ENCODE data around the gene PLXNB2. TPM values are rescaled to one million over a fixed set of nuclear protein-coding genes. Genes with fewer than 3 reads are reported as not detected.

PLXNB2 gene
- polyA plus RNA-seq (2011; rRNA removed) (68.0 and 110 TPM in 2 replicates), polyA minus RNA-seq (2011; rRNA and poly(A)+ RNA removed) (137 and 178 TPM in 2 replicates)

DNA sequence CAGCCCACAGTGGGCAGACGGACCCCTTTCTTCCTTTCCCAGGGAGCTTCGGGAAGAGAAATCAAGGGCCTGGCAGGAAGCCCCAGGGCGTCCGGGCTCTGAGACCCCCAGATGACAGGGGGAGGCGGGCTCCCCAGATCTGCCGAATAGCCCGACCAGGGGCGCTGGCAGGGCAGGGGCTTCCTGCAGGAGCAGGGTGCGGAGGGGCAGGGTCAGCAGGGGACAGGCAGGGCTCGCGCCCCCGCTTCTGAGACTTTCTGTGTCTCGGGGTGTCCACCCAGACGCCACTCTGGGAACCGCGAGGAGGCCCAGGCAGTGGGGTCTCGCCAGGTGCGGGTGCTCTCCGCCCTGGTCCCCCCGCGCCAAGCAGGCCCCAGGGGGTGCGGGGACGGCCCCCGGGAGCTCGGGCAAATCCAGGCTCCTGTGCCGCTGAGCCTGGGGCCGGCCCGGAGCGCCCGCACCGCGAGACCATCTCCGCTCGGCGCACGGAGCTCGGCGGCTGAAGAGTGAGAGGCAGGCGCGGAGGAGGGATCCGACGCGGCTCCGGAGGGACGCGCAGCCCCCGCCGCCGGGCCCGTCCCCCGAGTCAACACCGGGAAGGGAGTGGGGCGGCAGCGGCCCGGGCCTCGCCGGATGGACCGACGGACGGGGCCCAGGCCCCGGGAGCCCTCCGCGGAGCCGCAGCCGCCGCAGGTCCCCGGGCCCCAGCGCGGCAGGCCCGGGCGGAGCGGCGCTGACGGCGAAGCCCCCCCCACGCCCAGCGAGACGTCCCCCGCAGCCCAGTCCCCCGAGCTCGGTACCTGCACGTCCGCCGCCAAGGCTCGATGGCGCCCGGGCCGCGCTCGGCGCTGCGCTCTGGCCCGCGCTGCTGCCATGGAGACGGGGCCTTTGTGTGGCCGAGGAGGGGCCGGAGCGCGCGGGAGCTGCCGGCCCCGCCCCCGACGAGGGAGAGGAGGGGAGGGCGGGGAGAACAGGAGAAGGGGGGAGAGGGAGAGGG is at the start of gene PLXNB2:
TSS of gene PLXNB2 (minus strand) at position 894 of the 997 bp plus-strand sequence. CDS start 17,062 bp downstream, outside the sequence.
- POLR2A ChIA-PET, result interaction anchor here (1.3 to 2.4 kb wide), 3 partner anchors 9 to 35 kb away, joined by 3 to 19 read pairs (median 9); no protein-coding TSS in a partner anchor
- Histone ChIP-seq H3K4me3 (ENCODE audit: low read depth, low read length) (peak within 1 kb of the TSS; percentile 93), H3K27me3 (ENCODE audit: control insufficient read depth, insufficient read depth, low read length) (peaks cover under 1% of the 10 kb centered on the region), H3K27ac (ENCODE audit: low read depth, low read length) (peak within 1 kb of the TSS; percentile 91), H3K9me3 (ENCODE audit: control insufficient read depth, insufficient read depth, low read length) (peaks cover 3% of the 10 kb centered on the region; the same call in 1 of the 2 replicates)
- DNase-seq (ENCODE audit: low read depth, low spot score), result peak; percentile 34
- CTCF ChIA-PET, result no interaction called here
- TF ChIP-seq, protein P1, sequence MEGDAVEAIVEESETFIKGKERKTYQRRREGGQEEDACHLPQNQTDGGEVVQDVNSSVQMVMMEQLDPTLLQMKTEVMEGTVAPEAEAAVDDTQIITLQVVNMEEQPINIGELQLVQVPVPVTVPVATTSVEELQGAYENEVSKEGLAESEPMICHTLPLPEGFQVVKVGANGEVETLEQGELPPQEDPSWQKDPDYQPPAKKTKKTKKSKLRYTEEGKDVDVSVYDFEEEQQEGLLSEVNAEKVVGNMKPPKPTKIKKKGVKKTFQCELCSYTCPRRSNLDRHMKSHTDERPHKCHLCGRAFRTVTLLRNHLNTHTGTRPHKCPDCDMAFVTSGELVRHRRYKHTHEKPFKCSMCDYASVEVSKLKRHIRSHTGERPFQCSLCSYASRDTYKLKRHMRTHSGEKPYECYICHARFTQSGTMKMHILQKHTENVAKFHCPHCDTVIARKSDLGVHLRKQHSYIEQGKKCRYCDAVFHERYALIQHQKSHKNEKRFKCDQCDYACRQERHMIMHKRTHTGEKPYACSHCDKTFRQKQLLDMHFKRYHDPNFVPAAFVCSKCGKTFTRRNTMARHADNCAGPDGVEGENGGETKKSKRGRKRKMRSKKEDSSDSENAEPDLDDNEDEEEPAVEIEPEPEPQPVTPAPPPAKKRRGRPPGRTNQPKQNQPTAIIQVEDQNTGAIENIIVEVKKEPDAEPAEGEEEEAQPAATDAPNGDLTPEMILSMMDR (IDR thresholded peaks at IDR 0.05; ENCODE audit: low read depth, low read length), result no peak

GRCh38 chr22:50357222-50357621 is 49.8 kb upstream of the PLXNB2 start:
- Histone ChIP-seq H3K27ac (ENCODE audit: low read depth, low read length) (no peak overlapping the region), H3K4me3 (ENCODE audit: low read depth, low read length) (no peak overlapping the region), H3K9me3 (ENCODE audit: control insufficient read depth, insufficient read depth, low read length) (no peaks in the 10 kb centered on the region), H3K27me3 (ENCODE audit: control insufficient read depth, insufficient read depth, low read length) (no peaks in the 10 kb centered on the region)
- TF ChIP-seq, protein P1 (IDR thresholded peaks at IDR 0.05; ENCODE audit: low read depth, low read length), result no peak
- POLR2A ChIA-PET, result no interaction called here
- no peak for DNase-seq (ENCODE audit: low read depth, low spot score)
- CTCF ChIA-PET, result interaction anchor here (0.7 to 1.0 kb wide), 2 partner anchors 169 to 264 kb away, joined by 3 to 4 read pairs; partner anchors contain the start of gene SCO2

- Histone ChIP-seq H3K27me3 (ENCODE audit: control insufficient read depth, insufficient read depth, low read length) (no peaks in the 10 kb centered on the region), H3K27ac (ENCODE audit: low read depth, low read length) (no peak overlapping the region), H3K4me3 (ENCODE audit: low read depth, low read length) (no peak overlapping the region), H3K9me3 (ENCODE audit: control insufficient read depth, insufficient read depth, low read length) (no peaks in the 10 kb centered on the region)
- TF ChIP-seq, protein P1 (IDR thresholded peaks at IDR 0.05; ENCODE audit: low read depth, low read length), result no peak
- CTCF ChIA-PET, result interaction anchor here (0.6 to 0.7 kb wide), 2 partner anchors 11 to 267 kb away, joined by 3 read pairs; no protein-coding TSS in a partner anchor
- POLR2A ChIA-PET, result no interaction called here
- DNase-seq (ENCODE audit: low read depth, low spot score), result no peak
Observed at GRCh38 chr22:50356186-50356585, 48.7 kb upstream of the PLXNB2 start.

DNA sequence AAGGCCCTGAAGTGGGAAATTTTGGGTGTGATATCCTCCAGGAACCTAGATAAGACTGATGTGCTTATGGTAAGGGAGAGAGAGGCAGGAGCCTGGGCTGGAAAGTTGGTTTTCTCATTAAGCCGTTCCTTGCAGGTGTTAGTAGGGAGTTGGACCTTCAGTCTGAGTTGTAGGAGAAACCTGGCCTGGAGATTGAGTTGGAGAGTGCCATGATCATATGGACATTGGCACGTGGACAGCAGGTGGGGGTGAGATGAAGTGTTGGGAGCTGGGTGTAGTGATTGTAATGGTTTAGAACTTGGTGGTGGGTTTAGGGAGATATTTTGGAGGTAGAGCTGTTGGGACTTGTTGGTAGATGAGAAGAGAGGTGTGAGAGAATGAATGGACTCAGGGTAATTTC is 40.6 kb upstream of the PLXNB2 start:
- ChIA-PET CTCF (no interaction called here), POLR2A (no interaction called here)
- H3K4me3 ChIP-seq (ENCODE audit: low read depth, low read length), result no peak overlapping the region
- DNase-seq (ENCODE audit: low read depth, low spot score), result no peak
- H3K27me3 ChIP-seq (ENCODE audit: control insufficient read depth, insufficient read depth, low read length), result no peaks in the 10 kb centered on the region
- TF ChIP-seq, protein P1 (IDR thresholded peaks at IDR 0.05; ENCODE audit: low read depth, low read length), result no peak
- no peak overlapping the region for H3K27ac ChIP-seq (ENCODE audit: low read depth, low read length)
- no peaks in the 10 kb centered on the region for H3K9me3 ChIP-seq (ENCODE audit: control insufficient read depth, insufficient read depth, low read length)

DNA sequence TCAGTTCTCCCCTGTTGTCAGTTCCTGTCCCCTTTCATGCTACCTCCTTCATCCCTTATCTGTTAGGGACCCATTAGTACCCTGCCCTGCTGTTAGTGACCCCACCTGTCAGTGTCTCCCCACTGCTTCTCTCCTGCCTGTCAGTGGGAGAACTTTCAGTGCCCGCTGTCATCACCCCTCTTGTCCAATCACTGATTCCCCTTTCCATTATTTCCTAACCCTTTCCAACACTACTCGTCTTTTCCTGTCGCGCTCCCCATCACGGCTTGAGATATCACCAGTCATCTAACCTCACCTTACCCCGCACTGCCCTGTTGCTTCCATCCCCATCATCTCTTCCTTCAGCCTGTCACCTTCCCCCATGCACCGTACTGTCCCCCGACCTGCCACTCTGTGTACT is 39.7 kb upstream of the PLXNB2 start:
- no peaks in the 10 kb centered on the region for H3K27me3 ChIP-seq (ENCODE audit: control insufficient read depth, insufficient read depth, low read length)
- POLR2A ChIA-PET, result no interaction called here
- CTCF ChIA-PET, result no interaction called here
- DNase-seq (ENCODE audit: low read depth, low spot score), result no peak
- H3K4me3 ChIP-seq (ENCODE audit: low read depth, low read length), result no peak overlapping the region
- no peak overlapping the region for H3K27ac ChIP-seq (ENCODE audit: low read depth, low read length)
- TF ChIP-seq, protein P1 (IDR thresholded peaks at IDR 0.05; ENCODE audit: low read depth, low read length), result no peak
- H3K9me3 ChIP-seq (ENCODE audit: control insufficient read depth, insufficient read depth, low read length), result no peaks in the 10 kb centered on the region

All from AG04450 (cell line).